ENCODE results near the gene CNTROB. TPM values are rescaled to one million over a fixed set of nuclear protein-coding genes. Genes with fewer than 3 reads are reported as not detected.
A peak's percentile ranks its signal among the peaks of the same experiment; 100 is the strongest.

CNTROB gene
- total RNA-seq, 4 donors from 2014 or later, result 22.7 to 62.1 (median 31.6) TPM

- Histone ChIP-seq H3K4me1 (peaks cover 0 to 14% (median 5%) of the 10 kb centered on the region in 4 donors), H3K36me3 (no peaks in the 10 kb centered on the region), H3K27me3 (no peaks in the 10 kb centered on the region), H3K9me3 (no peaks in the 10 kb centered on the region), H3K27ac (no peak overlapping the region), H3K4me3 (no peak overlapping the region)
- 72 to 73% methylated on average over 10 to 12 of the region's 12 CpGs for WGBS, 2 donors (ENCODE audit: low coverage in 1 of 2)
- intact Hi-C loops (cut with DNase I; ENCODE audit: low total_unique reads), result loop anchor here (5.0 kb wide), 1 partner anchor 125 kb away; no protein-coding TSS in a partner anchor
- DNase-seq, result no peak
- TF ChIP-seq EP300 (IDR thresholded peaks at IDR 0.05; ENCODE audit: low read depth), result no peak
- no peak for TF ChIP-seq POLR2A (IDR thresholded peaks at IDR 0.05)
- no peak for TF ChIP-seq POLR2AphosphoS5 (IDR thresholded peaks at IDR 0.05)
- TF ChIP-seq, protein P1, sequence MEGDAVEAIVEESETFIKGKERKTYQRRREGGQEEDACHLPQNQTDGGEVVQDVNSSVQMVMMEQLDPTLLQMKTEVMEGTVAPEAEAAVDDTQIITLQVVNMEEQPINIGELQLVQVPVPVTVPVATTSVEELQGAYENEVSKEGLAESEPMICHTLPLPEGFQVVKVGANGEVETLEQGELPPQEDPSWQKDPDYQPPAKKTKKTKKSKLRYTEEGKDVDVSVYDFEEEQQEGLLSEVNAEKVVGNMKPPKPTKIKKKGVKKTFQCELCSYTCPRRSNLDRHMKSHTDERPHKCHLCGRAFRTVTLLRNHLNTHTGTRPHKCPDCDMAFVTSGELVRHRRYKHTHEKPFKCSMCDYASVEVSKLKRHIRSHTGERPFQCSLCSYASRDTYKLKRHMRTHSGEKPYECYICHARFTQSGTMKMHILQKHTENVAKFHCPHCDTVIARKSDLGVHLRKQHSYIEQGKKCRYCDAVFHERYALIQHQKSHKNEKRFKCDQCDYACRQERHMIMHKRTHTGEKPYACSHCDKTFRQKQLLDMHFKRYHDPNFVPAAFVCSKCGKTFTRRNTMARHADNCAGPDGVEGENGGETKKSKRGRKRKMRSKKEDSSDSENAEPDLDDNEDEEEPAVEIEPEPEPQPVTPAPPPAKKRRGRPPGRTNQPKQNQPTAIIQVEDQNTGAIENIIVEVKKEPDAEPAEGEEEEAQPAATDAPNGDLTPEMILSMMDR (IDR thresholded peaks at IDR 0.05), result no peak
- in situ Hi-C loops (cut with MboI; ENCODE audit: low pct_ligation_motif_present in 1 of 4, low pct_unique_long_range_greater_than_20kb in 1 of 4, low sequenced_read_pairs in 3 of 4), result loop anchor here (5.0 to 25.0 kb wide), 3 partner anchors 63 to 125 kb away; partner anchors contain the start of genes CYB5D1 (in 2 of the 4), NAA38 (in 2 of the 4), TMEM88 (in 2 of the 4) and KCNAB3 (in 1 of the 4)
Observed at GRCh38 chr17:7987112-7987893, 55.3 kb downstream of the CNTROB start.

DNA sequence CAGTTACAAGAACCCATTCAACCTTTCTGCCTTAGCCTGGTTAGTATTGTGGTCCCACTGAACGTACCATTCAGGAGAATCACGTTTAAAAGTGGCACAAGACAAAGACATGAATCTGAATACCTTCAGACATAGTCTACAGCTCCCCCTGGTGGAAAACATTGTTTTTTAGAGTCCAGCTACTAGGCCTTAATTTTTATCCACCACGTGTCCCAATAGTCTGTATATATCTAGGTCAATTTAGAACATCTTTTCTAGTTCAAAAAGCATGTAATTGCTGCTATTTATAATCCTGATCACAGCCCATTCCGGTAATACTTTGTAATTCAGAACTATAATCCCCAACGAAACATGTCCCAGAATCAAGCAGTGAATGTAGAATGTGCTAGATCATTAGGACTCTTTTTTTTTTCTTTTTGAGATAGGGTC is 56.8 kb downstream of the CNTROB start:
- in situ Hi-C loops (cut with MboI; ENCODE audit: low pct_ligation_motif_present in 1 of 4, low pct_unique_long_range_greater_than_20kb in 1 of 4, low sequenced_read_pairs in 3 of 4), result loop anchor here (5.0 to 25.0 kb wide), 3 partner anchors 64 to 126 kb away; partner anchors contain the start of genes CYB5D1 (in 2 of the 4), NAA38 (in 2 of the 4), TMEM88 (in 2 of the 4) and KCNAB3 (in 1 of the 4)
- 20 to 27% methylated on average over 3 to 5 of the region's 5 CpGs for WGBS, 2 donors (ENCODE audit: low coverage in 1 of 2)
- Histone ChIP-seq H3K9me3 (no peaks in the 10 kb centered on the region), H3K36me3 (no peaks in the 10 kb centered on the region), H3K27me3 (no peaks in the 10 kb centered on the region), H3K4me1 (peaks cover 0 to 14% (median 5%) of the 10 kb centered on the region in 4 donors), H3K27ac (peak overlapping the region in 2 of 4 donors; percentile 25 to 59), H3K4me3 (no peak overlapping the region)
- intact Hi-C loops (cut with DNase I; ENCODE audit: low total_unique reads), result loop anchor here (2.0 to 5.0 kb wide), 2 partner anchors 76 to 126 kb away; no protein-coding TSS in a partner anchor
- peak; percentile 26 for DNase-seq
- TF ChIP-seq POLR2AphosphoS5 (IDR thresholded peaks at IDR 0.05), result no peak
- TF ChIP-seq, protein P1 (IDR thresholded peaks at IDR 0.05), result peak; percentile 66 to 85 (median 69)

DNA sequence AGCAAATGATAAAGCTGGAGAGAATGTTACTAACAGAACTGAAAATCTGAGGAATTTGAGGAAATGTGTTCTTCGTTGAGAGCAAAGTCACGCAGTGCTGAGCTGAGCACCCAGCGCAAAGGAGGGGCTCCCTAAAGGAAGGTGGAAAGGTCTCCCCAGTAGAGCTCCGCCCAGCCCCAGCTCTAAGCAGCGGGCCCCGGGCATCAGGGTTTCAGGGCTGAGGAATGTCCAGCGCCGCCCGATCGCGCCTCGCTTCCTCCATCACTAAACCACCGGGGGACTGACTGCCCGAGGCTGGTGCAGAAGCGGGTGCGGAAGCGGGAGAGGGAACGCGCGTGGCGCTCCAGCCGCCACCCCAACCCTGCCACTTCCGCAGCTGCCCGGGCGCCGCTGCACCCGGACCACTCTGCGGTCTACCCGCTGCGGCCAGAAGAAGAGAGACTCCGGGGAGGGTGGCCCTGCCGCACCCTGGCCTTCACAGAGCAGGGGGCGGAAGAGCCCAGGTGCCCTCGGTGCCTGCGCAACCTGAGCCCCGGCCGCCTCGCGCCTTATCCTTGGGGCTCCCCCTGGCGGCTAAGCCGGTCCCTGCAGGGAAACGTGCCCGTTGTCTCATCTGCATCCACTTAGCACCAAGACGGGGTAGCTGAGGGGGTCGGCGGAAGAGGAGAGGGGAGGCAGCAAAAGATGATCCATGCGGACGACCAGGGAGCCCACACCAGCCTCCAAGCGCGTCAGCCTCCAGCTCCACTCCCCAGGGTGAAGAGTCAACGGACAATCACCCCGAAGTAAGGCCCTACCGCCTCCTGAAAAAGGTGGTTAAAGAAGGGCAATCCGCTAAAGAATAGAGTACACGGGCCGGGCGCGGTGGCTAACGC is 58.0 kb downstream of the CNTROB start:
- intact Hi-C loops (cut with DNase I; ENCODE audit: low total_unique reads) (loop anchor here (2.0 to 5.0 kb wide), 2 partner anchors 77 to 128 kb away; no protein-coding TSS in a partner anchor), in situ Hi-C loops (cut with MboI; ENCODE audit: low pct_ligation_motif_present in 1 of 4, low pct_unique_long_range_greater_than_20kb in 1 of 4, low sequenced_read_pairs in 3 of 4) (loop anchor here (5.0 to 25.0 kb wide), 3 partner anchors 65 to 128 kb away; partner anchors contain the start of genes CYB5D1 (in 2 of the 4), NAA38 (in 2 of the 4), TMEM88 (in 2 of the 4) and KCNAB3 (in 1 of the 4))
- H3K36me3 ChIP-seq, result no peaks in the 10 kb centered on the region
- peaks cover 2% of the 10 kb centered on the region for H3K27me3 ChIP-seq
- H3K4me3 ChIP-seq, result peak overlapping the region; percentile 21 to 56 (median 48)
- no peaks in the 10 kb centered on the region for H3K9me3 ChIP-seq
- H3K4me1 ChIP-seq, result peaks cover 0 to 14% (median 5%) of the 10 kb centered on the region in 4 donors
- 4% methylated on average over 45 of the region's 59 CpGs; no CpG with 5 or more reads in 1 of the 2 donors for WGBS, 2 donors (ENCODE audit: low coverage in 1 of 2)
- TF ChIP-seq EP300 (IDR thresholded peaks at IDR 0.05; ENCODE audit: low read depth), result no peak
- TF ChIP-seq POLR2AphosphoS5 (IDR thresholded peaks at IDR 0.05), result peak in 1 of 3 donors; percentile 30
- TF ChIP-seq POLR2A (IDR thresholded peaks at IDR 0.05), result no peak
- TF ChIP-seq, protein P1 (IDR thresholded peaks at IDR 0.05), result peak; percentile 94 to 99 (median 97)
- H3K27ac ChIP-seq, result peak overlapping the region; percentile 59 to 75 (median 70)
- DNase-seq, result peak; percentile 90

All from transverse colon (tissue), 4 donors.